GM19328 (cell line): ENCODE data around the gene ENO3.
"Not testable (repeated sequence)": the region's sequence is repeated elsewhere in the genome, so short reads cannot be mapped to it uniquely, and the experiment has no call there.

Experiments used
- ATAC-seq: cut with Tn5 transposase; IDR thresholded peaks from one replicate; pipeline ENCODE4 v1.9.1; 2021; ENCODE audit warnings: mild to moderate bottlenecking, moderate library complexity; ENCODE audit not compliant: unreplicated experiment

ENO3 gene

GRCh38 chr17:4950746-4951204, at the start of gene ENO3:
Gene ENO3, plus strand, starts transcription at chr17:4951119. Its CDS starts 711 bp downstream, at chr17:4951830.
- ATAC-seq: no peak

- no peak for ATAC-seq
Measured at GRCh38 chr17:4901648-4902344, 49.1 kb upstream of the ENO3 start.

GRCh38 chr17:4902540-4902939, 48.4 kb upstream of the ENO3 start:
- no peak for ATAC-seq

- no peak for ATAC-seq
Measured at GRCh38 chr17:4903051-4903818, 47.7 kb upstream of the ENO3 start, which contains the start of gene CHRNE. Gene CHRNE, minus strand, starts transcription at chr17:4903098. Its CDS starts 35 bp downstream, at chr17:4903063.

- not testable (repeated sequence) for ATAC-seq
Measured at GRCh38 chr17:4906642-4907041, 44.3 kb upstream of the ENO3 start.

GRCh38 chr17:4908301-4908700, 42.6 kb upstream of the ENO3 start:
- no peak for ATAC-seq

- ATAC-seq: no peak
Measured at GRCh38 chr17:4908711-4909496, 42.0 kb upstream of the ENO3 start.

GRCh38 chr17:4913994-4914393, 36.9 kb upstream of the ENO3 start:
- no peak for ATAC-seq

GRCh38 chr17:4914551-4914950, 36.4 kb upstream of the ENO3 start:
- not testable (repeated sequence) for ATAC-seq

GRCh38 chr17:4919511-4920047, 31.3 kb upstream of the ENO3 start:
- ATAC-seq: no peak

GRCh38 chr17:4920351-4921048, 30.4 kb upstream of the ENO3 start:
- no peak for ATAC-seq

- ATAC-seq: no peak
Measured at GRCh38 chr17:4921320-4921719, 29.6 kb upstream of the ENO3 start.

GRCh38 chr17:4926577-4927335, 24.2 kb upstream of the ENO3 start:
- not testable (repeated sequence) for ATAC-seq

GRCh38 chr17:4928881-4929280, 22.0 kb upstream of the ENO3 start:
- ATAC-seq: no peak

- no peak for ATAC-seq
Measured at GRCh38 chr17:4931963-4932362, 19.0 kb upstream of the ENO3 start, which contains the start of gene GP1BA. Gene GP1BA, plus strand, starts transcription at chr17:4932277. Its CDS starts 328 bp downstream, at chr17:4932605.

GRCh38 chr17:4932756-4933155, 18.2 kb upstream of the ENO3 start:
- ATAC-seq: no peak

GRCh38 chr17:4933646-4934045, 17.3 kb upstream of the ENO3 start:
- ATAC-seq: no peak

- no peak for ATAC-seq
Measured at GRCh38 chr17:4934173-4934979, 16.5 kb upstream of the ENO3 start.

GRCh38 chr17:4935650-4936049, 15.3 kb upstream of the ENO3 start:
- no peak for ATAC-seq
